Stimulated activated CD4-positive, alpha-beta T cell treated with anti-CD3 and anti-CD28 coated beads, TNF-alpha, amount 100 ng/mL, for 24 hours (primary cell): ENCODE data around the gene LMO1.

Experiments used
- DNase-seq, 3 experiments: peaks; one replicate each; pipeline ENCODE4 v3.0.0-alpha.2; 2020; ENCODE audit warnings: low read depth in 3 of 3

LMO1 gene

GRCh38 chr11:8205566-8205965 lies 58.1 kb downstream of the LMO1 start:
- no peak for DNase-seq

GRCh38 chr11:8204596-8204995 lies 59.1 kb downstream of the LMO1 start:
- DNase-seq, result no peak

GRCh38 chr11:8204025-8204424 lies 59.7 kb downstream of the LMO1 start:
- no peak for DNase-seq

- DNase-seq, result no peak
Observed at GRCh38 chr11:8203414-8203715, 60.3 kb downstream of the LMO1 start.

- DNase-seq, result no peak
Observed at GRCh38 chr11:8202516-8203413, 60.9 kb downstream of the LMO1 start.

- DNase-seq, result no peak
Observed at GRCh38 chr11:8201644-8202365, 61.9 kb downstream of the LMO1 start.

- DNase-seq, result no peak
Observed at GRCh38 chr11:8199676-8200075, 64.0 kb downstream of the LMO1 start.

- DNase-seq, result no peak
Observed at GRCh38 chr11:8196749-8197148, 66.9 kb downstream of the LMO1 start.

GRCh38 chr11:8194956-8195355 lies 68.7 kb downstream of the LMO1 start:
- no peak for DNase-seq

- no peak for DNase-seq
Observed at GRCh38 chr11:8192896-8193209, 70.8 kb downstream of the LMO1 start.

- peak; percentile 7 to 46 (median 7) for DNase-seq
Observed at GRCh38 chr11:8192016-8192895, 71.4 kb downstream of the LMO1 start.

GRCh38 chr11:8190431-8190830 lies 73.2 kb downstream of the LMO1 start:
- no peak for DNase-seq

GRCh38 chr11:8186429-8186828 lies 77.2 kb downstream of the LMO1 start:
- no peak for DNase-seq

- no peak for DNase-seq
Observed at GRCh38 chr11:8183111-8183510, 80.6 kb downstream of the LMO1 start.

GRCh38 chr11:8180469-8180868 lies 83.2 kb downstream of the LMO1 start:
- DNase-seq, result no peak

- DNase-seq, result no peak
Observed at GRCh38 chr11:8178297-8178696, 85.4 kb downstream of the LMO1 start.

- no peak for DNase-seq
Observed at GRCh38 chr11:8177136-8177535, 86.5 kb downstream of the LMO1 start.
